Measurements from ENCODE around the gene SUSD6. TPM values are rescaled to one million over a fixed set of nuclear protein-coding genes. Genes with fewer than 3 reads are reported as not detected.

SUSD6 gene
- polyA plus RNA-seq, 1 experiment = 14.4 TPM

Other genes starting within 250 kb of the SUSD6 start
- gene ERH, start 213.3 kb upstream of the SUSD6 start, polyA plus RNA-seq (2011; rRNA removed) = 110 and 164 TPM in 2 replicates
- 69.5 and 82.2 TPM in 2 replicates for gene SLC39A9, start 212.9 kb upstream of the SUSD6 start, polyA plus RNA-seq (2011; rRNA removed)
- not detected in 2 replicates for gene PLEKHD1, start 126.9 kb upstream of the SUSD6 start, polyA plus RNA-seq (2011; rRNA removed)
- not detected in 2 replicates for gene CCDC177, start 36.7 kb upstream of the SUSD6 start, polyA plus RNA-seq (2011; rRNA removed)
- 203 and 271 TPM in 2 replicates for gene SRSF5, start 155.5 kb downstream of the SUSD6 start, polyA plus RNA-seq (2011; rRNA removed)
- not detected in 2 replicates for gene SLC10A1, start 185.6 kb downstream of the SUSD6 start, polyA plus RNA-seq (2011; rRNA removed)

Data from AG04450 (cell line).